ENCODE measurements around the gene CDC42BPG.
A peak's percentile ranks its signal among the peaks of the same experiment; 100 is the strongest.

Gene CDC42BPG

GRCh38 chr11:64789331-64790204, 54.9 kb downstream of the CDC42BPG start:
- no peaks in the 10 kb centered on the region for H3K4me1 ChIP-seq (ENCODE audit: low read length)
- H3K9me3 ChIP-seq (ENCODE audit: insufficient read depth, low read length): no peaks in the 10 kb centered on the region
- H3K9ac ChIP-seq (ENCODE audit: low read length): no peak overlapping the region
- H3K27me3 ChIP-seq (ENCODE audit: low read depth, low read length): no peaks in the 10 kb centered on the region
- TF ChIP-seq EZH2phosphoT487 (IDR thresholded peaks at IDR 0.05; ENCODE audit: low read depth): no peak
- TF ChIP-seq, protein P1, sequence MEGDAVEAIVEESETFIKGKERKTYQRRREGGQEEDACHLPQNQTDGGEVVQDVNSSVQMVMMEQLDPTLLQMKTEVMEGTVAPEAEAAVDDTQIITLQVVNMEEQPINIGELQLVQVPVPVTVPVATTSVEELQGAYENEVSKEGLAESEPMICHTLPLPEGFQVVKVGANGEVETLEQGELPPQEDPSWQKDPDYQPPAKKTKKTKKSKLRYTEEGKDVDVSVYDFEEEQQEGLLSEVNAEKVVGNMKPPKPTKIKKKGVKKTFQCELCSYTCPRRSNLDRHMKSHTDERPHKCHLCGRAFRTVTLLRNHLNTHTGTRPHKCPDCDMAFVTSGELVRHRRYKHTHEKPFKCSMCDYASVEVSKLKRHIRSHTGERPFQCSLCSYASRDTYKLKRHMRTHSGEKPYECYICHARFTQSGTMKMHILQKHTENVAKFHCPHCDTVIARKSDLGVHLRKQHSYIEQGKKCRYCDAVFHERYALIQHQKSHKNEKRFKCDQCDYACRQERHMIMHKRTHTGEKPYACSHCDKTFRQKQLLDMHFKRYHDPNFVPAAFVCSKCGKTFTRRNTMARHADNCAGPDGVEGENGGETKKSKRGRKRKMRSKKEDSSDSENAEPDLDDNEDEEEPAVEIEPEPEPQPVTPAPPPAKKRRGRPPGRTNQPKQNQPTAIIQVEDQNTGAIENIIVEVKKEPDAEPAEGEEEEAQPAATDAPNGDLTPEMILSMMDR (IDR thresholded peaks at IDR 0.05; ENCODE audit: low read depth, low read length): no peak
- H3K4me3 ChIP-seq (ENCODE audit: low read length): no peak overlapping the region
- H3K27ac ChIP-seq (ENCODE audit: low read length): no peak overlapping the region
- H4K20me1 ChIP-seq (ENCODE audit: insufficient read depth, low read length): no peaks in the 10 kb centered on the region
- no peak overlapping the region for H2AFZ ChIP-seq (ENCODE audit: low read depth, low read length)
- H3K36me3 ChIP-seq (replicated peaks; ENCODE audit: low read depth, low read length): peaks cover 17% of the 10 kb centered on the region
- H3K4me2 ChIP-seq (ENCODE audit: low read length): no peak overlapping the region
- no peaks in the 10 kb centered on the region for H3K79me2 ChIP-seq (ENCODE audit: low read length)

DNA sequence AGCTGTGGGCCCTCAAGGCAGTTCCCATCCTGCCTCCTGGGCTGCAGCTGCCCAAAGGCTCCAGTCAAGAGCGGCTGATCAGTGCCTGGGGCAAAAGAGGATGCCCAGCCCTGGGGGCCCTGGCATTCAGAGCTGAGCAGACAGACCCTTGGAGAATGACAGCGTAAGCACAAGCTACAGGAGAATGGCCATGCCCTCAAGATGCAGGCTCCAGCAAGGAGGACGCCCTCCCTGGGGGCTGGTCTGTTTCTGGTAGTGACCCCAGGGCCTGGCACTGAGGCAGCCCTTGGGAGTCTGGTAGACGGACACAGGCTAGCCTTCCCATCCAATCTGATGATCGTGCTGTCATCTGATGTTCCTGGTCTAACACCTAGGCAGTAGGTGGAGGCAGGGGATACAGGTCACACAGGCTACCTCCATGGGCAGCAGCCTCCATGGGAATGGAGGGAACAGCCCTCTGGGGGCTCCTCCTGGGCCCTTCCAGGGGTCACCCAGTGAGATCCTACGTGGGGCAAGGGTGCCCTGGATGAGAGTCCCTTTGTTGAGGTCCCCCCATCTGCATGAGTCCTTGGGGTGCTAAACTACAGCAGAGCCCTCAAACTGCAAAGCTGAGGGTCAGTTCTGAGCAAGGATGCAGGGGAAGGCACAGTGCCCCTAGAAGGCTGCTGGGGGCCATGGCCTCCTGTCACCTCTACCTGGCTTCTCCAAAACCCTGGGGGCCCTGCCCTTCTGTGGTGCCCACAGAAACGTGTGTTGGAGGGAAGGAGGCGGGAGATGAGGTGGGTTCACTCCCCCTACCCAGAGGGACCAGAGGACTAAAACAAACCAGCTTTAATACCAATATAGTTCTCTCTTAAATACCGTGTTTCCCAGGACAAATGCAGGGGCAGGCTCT, 55.9 kb downstream of the CDC42BPG start:
- TF ChIP-seq EZH2phosphoT487 (IDR thresholded peaks at IDR 0.05; ENCODE audit: low read depth): no peak
- TF ChIP-seq, protein P1 (IDR thresholded peaks at IDR 0.05; ENCODE audit: low read depth, low read length): no peak
- Histone ChIP-seq H2AFZ (ENCODE audit: low read depth, low read length) (no peak overlapping the region), H3K4me1 (ENCODE audit: low read length) (no peaks in the 10 kb centered on the region), H3K4me2 (ENCODE audit: low read length) (no peak overlapping the region), H3K79me2 (ENCODE audit: low read length) (no peaks in the 10 kb centered on the region), H3K9me3 (ENCODE audit: insufficient read depth, low read length) (no peaks in the 10 kb centered on the region), H3K27me3 (ENCODE audit: low read depth, low read length) (no peaks in the 10 kb centered on the region), H4K20me1 (ENCODE audit: insufficient read depth, low read length) (no peaks in the 10 kb centered on the region), H3K9ac (ENCODE audit: low read length) (no peak overlapping the region), H3K4me3 (ENCODE audit: low read length) (no peak overlapping the region), H3K27ac (ENCODE audit: low read length) (no peak overlapping the region), H3K36me3 (replicated peaks; ENCODE audit: low read depth, low read length) (peaks cover 17% of the 10 kb centered on the region)

- H3K4me2 ChIP-seq (ENCODE audit: low read length): no peak overlapping the region
- no peaks in the 10 kb centered on the region for H3K79me2 ChIP-seq (ENCODE audit: low read length)
- H3K27me3 ChIP-seq (ENCODE audit: low read depth, low read length): no peaks in the 10 kb centered on the region
- no peak for TF ChIP-seq EZH2phosphoT487 (IDR thresholded peaks at IDR 0.05; ENCODE audit: low read depth)
- TF ChIP-seq, protein P1 (IDR thresholded peaks at IDR 0.05; ENCODE audit: low read depth, low read length): peak; percentile 90
- no peaks in the 10 kb centered on the region for H4K20me1 ChIP-seq (ENCODE audit: insufficient read depth, low read length)
- no peak overlapping the region for H3K9ac ChIP-seq (ENCODE audit: low read length)
- no peaks in the 10 kb centered on the region for H3K9me3 ChIP-seq (ENCODE audit: insufficient read depth, low read length)
- no peaks in the 10 kb centered on the region for H3K4me1 ChIP-seq (ENCODE audit: low read length)
- H3K4me3 ChIP-seq (ENCODE audit: low read length): no peak overlapping the region
- peaks cover 12% of the 10 kb centered on the region for H3K36me3 ChIP-seq (replicated peaks; ENCODE audit: low read depth, low read length)
- H3K27ac ChIP-seq (ENCODE audit: low read length): no peak overlapping the region
- no peak overlapping the region for H2AFZ ChIP-seq (ENCODE audit: low read depth, low read length)
Measured at GRCh38 chr11:64787526-64788320, 56.7 kb downstream of the CDC42BPG start.

Measured in OCI-LY3 (cell line).